Stimulated activated CD4-positive, alpha-beta T cell treated with anti-CD3 and anti-CD28 coated beads, TNF-alpha, amount 100 ng/mL, for 4 hours (primary cell): ENCODE measurements around the gene SLC35D3.
"Not testable (repeated sequence)": the region's sequence is repeated elsewhere in the genome, so short reads cannot be mapped to it uniquely, and the experiment has no call there.

Experiments
- DNase-seq, 3 experiments: peaks; one replicate each; pipeline ENCODE4 v3.0.0-alpha.2; 2020; ENCODE audit warnings: low read depth in 3 of 3

SLC35D3 gene

GRCh38 chr6:136921936-136922684, at the start of gene SLC35D3:
Gene SLC35D3, plus strand, starts transcription at chr6:136922301. Its CDS starts 128 bp downstream, at chr6:136922429.
- no peak for DNase-seq

- no peak for DNase-seq
These were observed 48.4 kb upstream of the SLC35D3 start for GRCh38 chr6:136873748-136874147.

GRCh38 chr6:136876469-136876868, 45.6 kb upstream of the SLC35D3 start:
- DNase-seq, result not testable (repeated sequence)

- DNase-seq, result no peak
These were observed 41.2 kb upstream of the SLC35D3 start for GRCh38 chr6:136880748-136881460.

GRCh38 chr6:136886091-136886490, 36.0 kb upstream of the SLC35D3 start:
- no peak for DNase-seq

- DNase-seq, result no peak
These were observed 34.1 kb upstream of the SLC35D3 start for GRCh38 chr6:136887953-136888352.

- DNase-seq, result no peak
These were observed 32.6 kb upstream of the SLC35D3 start for GRCh38 chr6:136889271-136890193.

GRCh38 chr6:136890194-136890839, 31.8 kb upstream of the SLC35D3 start:
- DNase-seq, result no peak

GRCh38 chr6:136890986-136891385, 31.1 kb upstream of the SLC35D3 start:
- DNase-seq, result no peak

GRCh38 chr6:136893187-136893586, 28.9 kb upstream of the SLC35D3 start:
- DNase-seq, result no peak

GRCh38 chr6:136895901-136896300, 26.2 kb upstream of the SLC35D3 start:
- no peak for DNase-seq

- no peak for DNase-seq
These were observed 25.0 kb upstream of the SLC35D3 start for GRCh38 chr6:136897071-136897470.

- DNase-seq, result no peak
These were observed 20.8 kb upstream of the SLC35D3 start for GRCh38 chr6:136901212-136901784.

GRCh38 chr6:136904477-136904876, 17.6 kb upstream of the SLC35D3 start:
- DNase-seq, result not testable (repeated sequence)

- DNase-seq, result no peak
These were observed 7.2 kb upstream of the SLC35D3 start for GRCh38 chr6:136914947-136915346.

- no peak for DNase-seq
These were observed 3.4 kb upstream of the SLC35D3 start for GRCh38 chr6:136918706-136919105.

GRCh38 chr6:136920216-136920615, 1.9 kb upstream of the SLC35D3 start:
- DNase-seq, result no peak

- DNase-seq, result no peak
These were observed 1.3 kb upstream of the SLC35D3 start for GRCh38 chr6:136920671-136921380.

- no peak for DNase-seq
These were observed 643 bp upstream of the SLC35D3 start for GRCh38 chr6:136921381-136921935.

- no peak for DNase-seq
These were observed 545 bp downstream of the SLC35D3 start for GRCh38 chr6:136922685-136923006.
